Activated CD4-positive, alpha-beta T cell treated with anti-CD3 and anti-CD28 coated beads, Interleukin-2, amount 50 U/mL, for 1 hour (primary cell): ENCODE data around the gene KIF6.

Experiments
- DNase-seq: peaks from one replicate; pipeline ENCODE4 v3.0.0-alpha.2; 2020

KIF6 gene

DNA sequence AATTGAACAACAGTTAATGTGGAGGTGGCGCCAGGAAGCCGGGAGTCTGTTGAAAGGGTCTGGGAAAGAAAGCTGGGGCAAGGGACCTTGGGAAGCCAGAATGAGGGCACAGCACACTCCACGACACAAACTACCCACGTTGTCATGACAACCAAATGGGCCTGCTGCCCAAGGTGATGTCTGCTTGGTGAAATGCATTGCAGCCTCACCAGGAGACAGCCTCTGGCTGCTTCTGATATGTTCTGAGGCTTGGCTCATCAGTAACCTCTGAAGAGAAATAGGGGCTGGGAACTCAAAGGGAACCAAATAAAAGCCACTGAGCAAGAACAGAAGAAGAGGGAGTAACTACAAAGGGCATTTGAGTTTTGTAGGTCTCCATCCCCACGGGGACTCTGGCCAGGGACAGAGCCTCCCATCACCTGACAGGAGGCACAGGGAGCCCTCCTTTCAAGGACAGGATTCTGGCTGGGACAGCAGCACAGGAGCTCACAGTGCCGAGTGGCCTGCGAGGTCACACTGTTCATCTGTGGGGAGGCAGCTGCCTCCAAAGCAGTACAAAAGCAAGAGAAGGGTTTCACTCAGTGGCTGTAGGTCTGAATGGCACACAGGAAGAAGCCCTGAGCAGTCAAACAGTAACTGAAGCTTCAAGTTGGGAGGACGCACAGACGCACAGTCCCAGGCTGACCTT lies 358.1 kb downstream of the KIF6 start:
- no peak for DNase-seq

- DNase-seq, result no peak
Measured at GRCh38 chr6:39365281-39366074, 359.7 kb downstream of the KIF6 start.

- no peak for DNase-seq
Measured at GRCh38 chr6:39363280-39363679, 361.9 kb downstream of the KIF6 start.

DNA sequence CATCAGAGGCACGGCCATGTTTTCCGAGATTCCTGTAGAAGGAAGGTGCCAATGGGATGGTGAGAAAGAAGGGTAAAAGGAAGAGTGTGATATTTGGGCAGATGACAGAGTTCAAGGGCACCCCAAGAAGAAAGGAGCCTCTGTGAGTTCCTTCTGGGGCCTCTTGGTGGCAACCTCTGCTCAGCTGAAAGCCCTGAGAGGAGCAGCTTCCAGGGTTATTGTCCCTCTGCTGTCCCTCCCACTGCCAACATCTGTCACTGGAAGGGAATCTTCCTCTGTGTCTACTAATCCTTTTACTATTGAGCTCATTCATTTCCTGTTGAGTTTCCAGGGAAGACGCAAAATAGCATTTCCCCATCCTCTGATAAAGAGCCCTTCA lies 362.7 kb downstream of the KIF6 start:
- no peak for DNase-seq

DNA sequence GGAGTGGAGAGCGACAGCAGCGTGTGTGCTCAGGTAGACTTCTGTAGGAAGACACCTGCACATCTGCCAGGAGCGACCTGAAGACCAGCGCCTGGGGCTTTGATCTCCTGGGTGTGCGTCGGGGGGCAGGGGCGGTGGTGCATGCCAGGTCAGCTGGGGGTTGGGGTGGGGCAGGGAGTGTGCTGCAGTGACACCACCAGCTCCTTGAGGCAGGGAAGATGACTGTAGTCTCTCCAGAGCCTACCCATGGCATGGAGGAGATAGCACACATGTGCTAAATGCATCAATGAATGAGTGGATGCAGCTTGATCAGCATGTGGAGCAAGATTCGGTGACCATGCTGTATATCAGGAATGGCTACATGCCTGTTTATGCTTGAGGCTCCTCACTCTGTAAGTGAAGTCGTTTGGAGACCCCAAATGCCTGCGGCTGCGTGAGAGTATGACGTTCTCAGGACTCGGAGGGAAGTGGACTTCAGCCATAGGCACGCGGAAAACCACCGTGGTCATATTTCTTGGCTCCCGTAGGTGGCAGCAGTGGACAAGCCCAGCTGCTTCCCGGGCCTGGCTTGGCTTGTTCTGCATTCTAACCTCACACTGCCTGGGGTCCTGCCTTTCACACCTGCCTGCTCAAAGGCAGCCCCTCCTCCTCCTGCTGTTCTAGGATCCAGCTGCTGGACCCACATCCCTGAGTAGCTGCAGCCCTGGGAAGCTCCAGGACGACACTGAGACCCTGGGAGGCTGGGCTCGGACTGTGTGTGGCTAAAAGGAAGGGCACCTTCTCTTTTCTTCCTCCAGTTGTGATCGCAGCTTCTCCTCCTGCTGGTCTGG lies 363.3 kb downstream of the KIF6 start:
- DNase-seq, result peak; percentile 37

DNA sequence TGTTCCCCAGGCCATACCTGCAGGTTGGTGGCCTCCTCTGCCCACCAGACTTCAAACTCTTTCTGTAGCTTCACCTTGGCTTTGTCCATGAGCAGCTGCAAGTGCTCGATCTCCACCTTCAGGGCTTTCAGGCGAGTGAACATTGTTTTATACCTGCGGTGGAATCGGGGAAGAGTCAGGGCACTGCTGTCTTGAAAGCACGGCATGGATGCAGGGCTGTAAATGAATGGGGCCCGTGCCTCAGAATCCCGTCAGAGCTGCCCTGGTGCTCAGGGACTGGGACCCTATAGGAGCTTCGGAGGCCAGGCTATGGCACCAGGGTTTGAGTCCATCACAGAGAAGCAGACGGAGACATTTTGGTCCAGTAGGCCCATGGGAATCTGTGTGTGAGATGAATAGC lies 364.8 kb downstream of the KIF6 start:
- no peak for DNase-seq

DNA sequence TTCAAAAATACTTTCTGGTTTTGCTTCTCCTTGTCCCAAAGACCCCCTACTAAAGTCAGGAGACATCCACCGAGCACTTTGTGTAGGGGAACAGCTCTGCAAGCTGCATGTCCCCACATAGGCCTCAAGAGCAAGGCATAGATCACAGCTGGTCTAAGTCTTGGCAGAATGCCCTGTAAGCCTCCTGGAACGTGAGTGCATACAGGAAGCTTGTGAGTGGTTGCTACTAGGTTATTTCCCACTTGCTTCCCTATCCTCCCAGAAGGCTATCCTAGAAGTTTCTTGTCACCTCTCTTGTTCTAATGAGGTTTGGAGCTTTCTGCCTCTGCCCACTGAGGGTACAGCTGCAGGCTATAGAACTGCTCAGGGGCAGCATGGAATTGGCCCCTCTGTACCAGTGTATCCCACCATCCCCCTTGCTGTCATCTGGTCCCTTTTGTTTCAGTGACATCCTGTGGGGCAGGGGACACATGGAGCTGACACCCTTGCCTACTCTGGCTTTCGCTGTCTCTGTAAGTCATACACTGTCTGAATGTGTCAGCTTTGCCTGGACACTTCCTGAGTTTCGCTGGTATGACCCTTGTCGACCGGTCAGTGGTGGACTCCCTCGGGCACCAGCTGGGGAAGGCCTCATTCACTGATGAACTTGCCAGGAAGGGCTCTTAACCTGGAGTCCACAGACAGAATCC lies 367.1 kb downstream of the KIF6 start:
- no peak for DNase-seq

GRCh38 chr6:39353698-39354315 lies 371.4 kb downstream of the KIF6 start:
- DNase-seq, result no peak

GRCh38 chr6:39350723-39351505 lies 374.3 kb downstream of the KIF6 start:
- DNase-seq, result no peak

DNA sequence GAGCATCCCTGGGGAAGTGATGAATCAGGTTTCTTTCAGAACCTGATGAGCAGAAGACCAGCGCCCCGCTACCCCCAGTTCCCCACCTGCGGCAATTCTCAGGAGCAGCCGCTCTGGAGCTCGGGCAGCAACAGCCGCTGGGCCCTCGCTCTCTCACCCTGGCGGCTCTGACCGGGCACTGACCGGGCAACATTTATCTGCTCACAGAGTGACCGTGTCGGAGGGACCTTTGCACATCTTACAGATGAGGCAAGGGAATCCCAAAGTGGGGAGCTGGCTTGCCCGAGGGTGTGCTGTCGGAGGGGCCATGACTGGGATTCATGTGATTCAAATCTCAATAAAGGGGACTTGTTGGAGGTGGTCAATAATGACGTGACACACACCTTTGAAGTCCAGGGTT lies 376.5 kb downstream of the KIF6 start:
- no peak for DNase-seq

DNA sequence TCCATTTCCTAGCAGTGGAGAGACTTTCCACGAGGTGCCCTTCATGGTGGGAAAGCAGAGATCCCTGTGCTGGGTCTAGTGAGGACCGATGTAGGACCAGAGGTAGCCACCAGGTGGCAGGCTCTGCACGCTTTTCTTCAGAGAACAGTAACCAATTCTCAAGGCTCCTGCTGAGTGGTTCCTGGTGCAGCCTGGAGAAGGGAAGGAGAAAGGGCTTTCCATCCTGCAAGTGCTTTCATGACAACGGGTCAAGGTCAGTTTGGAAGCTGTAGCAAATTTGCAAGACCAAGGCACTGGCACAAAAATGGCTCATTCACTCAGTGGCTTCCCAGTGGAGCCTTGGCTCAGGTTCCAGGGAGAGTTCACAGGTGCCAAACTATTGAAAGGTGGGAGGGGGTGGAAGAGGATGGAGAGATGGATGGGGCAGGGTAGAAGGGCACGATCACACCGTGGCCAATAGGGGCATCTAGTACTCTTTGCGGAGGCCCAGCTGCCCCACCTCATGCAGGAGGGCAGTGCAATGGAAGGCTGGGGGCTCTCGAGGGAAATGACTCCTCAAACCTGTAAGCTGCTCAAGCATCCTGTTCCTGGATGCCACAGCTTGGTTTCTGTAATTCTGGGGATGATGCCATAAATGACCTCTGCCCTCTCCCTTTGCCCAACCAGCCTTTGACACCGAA lies 377.2 kb downstream of the KIF6 start:
- DNase-seq, result peak; percentile 51

DNA sequence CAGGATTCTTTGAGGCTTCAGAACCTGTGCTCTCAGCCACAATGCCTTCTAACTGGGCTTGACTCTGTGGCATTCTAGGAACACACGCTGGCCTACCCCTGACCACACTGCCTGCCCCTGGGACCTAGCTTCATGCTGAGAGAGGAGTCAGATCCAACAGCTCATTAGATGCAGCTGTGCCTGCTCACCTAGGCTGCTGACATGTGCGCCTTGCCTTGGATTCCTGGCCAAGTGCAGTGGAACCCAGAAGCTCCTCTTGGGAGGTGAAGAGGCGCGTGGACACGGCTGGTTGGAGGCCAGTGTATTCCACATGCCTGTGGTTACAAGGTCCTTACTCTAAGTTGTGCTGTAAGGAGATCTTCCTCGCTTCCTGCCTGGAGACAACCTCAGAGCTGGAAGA lies 378.0 kb downstream of the KIF6 start:
- DNase-seq, result no peak

DNA sequence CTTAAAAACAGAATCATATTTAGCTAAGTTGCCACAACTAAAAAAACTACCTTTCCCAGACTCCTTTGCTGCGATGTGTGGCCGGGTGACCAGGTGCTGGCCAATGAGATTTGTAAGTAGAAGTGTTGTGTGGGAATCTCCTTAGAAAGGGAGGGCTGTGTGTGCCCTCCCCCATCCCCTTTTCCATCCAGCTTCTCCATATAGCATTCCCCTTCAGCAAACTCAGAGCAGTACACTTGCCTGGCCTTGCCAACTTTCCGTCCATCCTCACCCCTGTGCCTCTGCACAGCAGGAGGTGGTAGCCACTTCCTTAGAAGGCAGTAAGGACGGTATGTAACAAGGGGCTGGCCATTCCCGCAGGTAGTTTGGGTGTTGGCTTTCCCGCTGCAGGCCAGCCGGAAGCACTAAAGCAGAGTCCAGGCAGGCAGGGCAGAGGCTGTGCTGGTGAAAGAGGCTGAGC lies 380.4 kb downstream of the KIF6 start:
- no peak for DNase-seq

- DNase-seq, result no peak
Measured at GRCh38 chr6:39343396-39343870, 381.8 kb downstream of the KIF6 start.

DNA sequence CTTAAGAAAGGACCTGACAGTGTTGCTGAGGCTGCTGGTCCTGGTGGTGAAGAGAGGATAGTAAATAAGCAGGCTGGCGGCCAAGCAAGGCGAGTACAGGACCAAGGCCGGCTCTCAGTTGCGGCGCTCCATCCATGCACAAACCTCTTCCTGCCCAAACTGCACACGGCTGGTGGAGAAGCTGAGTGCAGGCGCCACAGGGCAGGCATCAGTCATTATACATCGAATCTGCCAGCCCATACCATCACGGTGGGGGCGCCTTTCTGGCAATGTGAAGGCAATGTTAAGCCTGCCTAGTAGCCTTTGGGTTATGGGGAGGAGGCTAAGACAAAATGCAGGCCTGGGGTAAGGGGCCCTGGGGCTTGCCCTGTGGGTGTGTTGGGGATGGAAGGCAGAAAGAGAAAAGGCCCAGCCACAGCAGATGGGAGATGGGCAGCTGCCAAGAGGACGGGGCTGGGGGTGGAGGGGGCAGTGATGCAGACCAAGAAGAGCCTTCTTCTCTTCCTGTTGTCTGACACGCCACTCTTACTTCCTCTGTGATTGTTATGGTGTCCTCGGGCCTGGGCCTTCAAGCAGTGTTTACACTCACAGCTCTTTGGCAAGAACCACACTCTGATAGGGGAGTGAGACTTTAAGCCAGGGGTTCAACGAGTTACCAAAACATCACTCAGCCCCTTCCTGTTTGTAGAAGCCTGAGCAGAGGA lies 382.4 kb downstream of the KIF6 start:
- DNase-seq, result no peak

DNA sequence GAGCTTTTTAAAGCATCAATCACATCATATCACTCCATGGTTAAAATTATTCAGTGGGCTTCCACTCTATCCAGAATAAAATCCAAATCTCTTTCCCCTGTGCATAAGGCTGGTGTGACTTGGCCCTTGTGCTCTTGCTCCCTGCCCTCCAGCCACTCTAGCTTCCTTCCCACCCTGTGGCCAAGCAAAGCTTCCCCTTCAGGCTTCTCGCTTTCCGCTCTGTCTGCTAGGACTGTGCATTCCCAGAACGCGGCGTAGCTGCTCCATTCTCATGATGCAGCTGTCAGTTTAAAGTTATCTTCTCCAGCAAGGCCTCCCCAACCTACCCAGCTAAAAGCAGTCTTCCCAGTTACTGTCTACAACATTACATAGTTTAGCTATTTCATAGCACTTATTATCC lies 383.3 kb downstream of the KIF6 start:
- DNase-seq, result no peak

- DNase-seq, result no peak
Measured at GRCh38 chr6:39341352-39341751, 383.9 kb downstream of the KIF6 start.

- no peak for DNase-seq
Measured at GRCh38 chr6:39339868-39340550, 385.2 kb downstream of the KIF6 start.

DNA sequence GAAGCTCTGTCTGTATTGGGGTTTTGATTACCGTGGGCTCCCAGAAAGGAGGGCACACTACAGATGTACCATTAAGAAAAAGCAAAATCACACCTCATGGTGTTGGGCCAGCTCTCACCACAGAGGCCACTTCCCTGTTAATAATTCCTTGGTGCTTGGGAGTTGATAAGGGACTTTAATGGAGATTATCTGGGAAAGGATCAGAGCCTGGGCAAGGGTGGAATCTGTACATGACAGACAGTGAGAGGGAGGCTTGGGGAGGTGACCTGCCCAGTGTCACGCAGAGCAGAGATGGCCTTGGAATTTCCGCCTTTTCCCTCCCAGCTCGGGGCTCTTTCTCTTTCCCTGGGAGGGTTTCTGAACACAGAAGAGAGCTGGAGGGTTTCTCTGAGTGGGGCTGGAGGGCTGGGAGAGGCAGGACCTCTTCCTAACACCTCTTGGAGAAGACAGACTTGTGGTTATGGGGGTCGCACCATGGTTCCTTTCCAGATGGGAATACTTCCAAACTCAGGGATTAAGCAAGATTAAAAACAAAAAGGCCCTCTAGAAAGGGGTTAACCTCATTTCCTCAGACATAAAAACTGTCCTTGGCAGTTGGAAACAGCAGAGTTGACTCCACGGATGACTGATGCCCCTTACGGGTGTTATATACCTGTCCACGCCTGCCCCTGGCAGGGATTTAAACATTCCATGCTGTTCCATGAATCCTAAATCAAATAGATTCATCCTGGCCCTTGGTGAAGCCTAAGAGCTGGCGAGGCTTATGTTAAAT lies 385.9 kb downstream of the KIF6 start:
- no peak for DNase-seq
